HepG2 (cell line): ENCODE results near the gene PAQR5. TPM values are rescaled to one million over a fixed set of nuclear protein-coding genes. Genes with fewer than 3 reads are reported as not detected.

Experiments
- ATAC-seq: fragments of 200-7000 bp; cut with Tn5 transposase; 3 replicates; pipeline ENCODE4 v1.9.1; 2020; ENCODE audit warnings: mild to moderate bottlenecking, moderate library complexity
- BruUV-seq: library from RNA; stranded (reverse); fragments of 400-500 nt; replicated peaks from 2 replicates; lab custom pipeline; 2021; lab: Mats Ljungman, UMichigan
- CTCF ChIA-PET: fragments of 300-600 bp; formaldehyde crosslinking; extraction: SDS; loops from one replicate; lab custom pipeline; 2021; ENCODE audit warnings: low total read pairs, inconsistent platforms, low intra/inter-chr PET ratio; lab: Yijun Ruan, JAX
- POLR2A ChIA-PET: fragments of 350-600 bp; sonication (Branson Sonifier 250); formaldehyde crosslinking; loops from one replicate; lab custom pipeline; 2020; ENCODE audit warnings: antibody characterized with exemption, inconsistent platforms; lab: Yijun Ruan, JAX
- DNase-seq: peaks from one replicate; pipeline ENCODE4 v3.0.0-alpha.2; 2015; ENCODE audit warnings: low spot score
- FAIRE-seq: peaks from 3 replicates; lab custom pipeline; 2011; peaks lifted over from hg19 to GRCh38; lab: Jason Lieb, UNC
- H2AFZ ChIP-seq: one replicate; pipeline ENCODE4 v1.6.1; 2011; ENCODE audit warnings: low read length, inconsistent platforms
- H3K27ac ChIP-seq: fragments of 300-600 bp; 3 replicates; pipeline ENCODE4 v1.8.0; 2011; ENCODE audit warnings: mixed run types, mild to moderate bottlenecking, mixed read lengths, low read length, inconsistent platforms; ENCODE audit not compliant: insufficient read depth; ENCODE audit errors: extremely low read length
- H3K27me3 ChIP-seq, 2 experiments: fragments of 200-600 bp in 1 of 2; 2 replicates in 1 of 2; 3 replicates in 1 of 2; pipeline versions ENCODE4 v1.6.0 to v1.8.0; 2011; ENCODE audit warnings: low read length in 2 of 2, mild to moderate bottlenecking in 2 of 2, moderate library complexity in 2 of 2, inconsistent platforms in 1 of 2; ENCODE audit not compliant: insufficient read depth in 2 of 2, control insufficient read depth in 1 of 2
- H3K36me3 ChIP-seq, 2 experiments: fragments of 200-600 bp in 1 of 2; replicated peaks in 1 of 2; 2 replicates in 1 of 2; 3 replicates in 1 of 2; pipeline versions ENCODE4 v1.5.1 to v1.8.0; 2011; ENCODE audit warnings: low read length in 2 of 2, inconsistent platforms in 1 of 2; ENCODE audit not compliant: insufficient read depth in 2 of 2, control insufficient read depth in 1 of 2
- H3K4me1 ChIP-seq: 2 replicates; pipeline ENCODE4 v1.5.1; 2012; ENCODE audit warnings: low read length, inconsistent platforms; ENCODE audit not compliant: insufficient read depth
- H3K4me2 ChIP-seq: 2 replicates; pipeline ENCODE4 v1.6.0; 2011; ENCODE audit warnings: low read depth, low read length, inconsistent platforms
- H3K4me3 ChIP-seq, 3 experiments: fragments of 200-600 bp in 1 of 3; sonication (generic), shearing (Covaris generic) in 1 of 3; replicated peaks in 1 of 3; 2 replicates each; pipeline ENCODE4 v1.5.1; 2011 to 2016; ENCODE audit warnings: low read length in 3 of 3, inconsistent platforms in 2 of 3, low read depth in 2 of 3, mild to moderate bottlenecking in 2 of 3, control low read depth in 1 of 3, mixed read lengths in 1 of 3; ENCODE audit not compliant: insufficient read depth in 1 of 3
- H3K79me2 ChIP-seq: one replicate; pipeline ENCODE4 v1.6.1; 2011; ENCODE audit warnings: low read length, inconsistent platforms; ENCODE audit not compliant: insufficient read depth
- H3K9ac ChIP-seq: 2 replicates; pipeline ENCODE4 v1.6.0; 2011; ENCODE audit warnings: mild to moderate bottlenecking, low read depth, low read length, inconsistent platforms; ENCODE audit not compliant: insufficient read depth
- H3K9me3 ChIP-seq: 2 replicates; pipeline ENCODE4 v1.5.1; 2012; ENCODE audit warnings: mild to moderate bottlenecking, low read length
- H4K20me1 ChIP-seq: 2 replicates; pipeline ENCODE4 v1.6.0; 2011; ENCODE audit warnings: inconsistent platforms, mild to moderate bottlenecking, low read length, moderate library complexity; ENCODE audit not compliant: insufficient read depth
- ARNT2 ChIP-seq: sonication (generic); formaldehyde crosslinking; IDR thresholded peaks from 2 replicates; pipeline ENCODE4 v1.8.0; 2022; ENCODE audit warnings: mild to moderate bottlenecking, low read depth, missing genetic modification reagents, moderate library complexity
- CBX2 ChIP-seq, 2 experiments: fragments of 200-600 bp in 1 of 2; sonication (generic); formaldehyde crosslinking in 1 of 2; IDR thresholded peaks; 2 replicates each; pipeline versions ENCODE4 v1.7.0 to v1.8.1; 2018 to 2022; ENCODE audit warnings: low read depth in 2 of 2, low read length in 1 of 2, mild to moderate bottlenecking in 1 of 2, missing genetic modification reagents in 1 of 2
- HCFC1 ChIP-seq: fragments of 150-350 bp; IDR thresholded peaks from 2 replicates; pipeline ENCODE4 v1.6.1; 2014; ENCODE audit warnings: low read depth, low read length
- HDAC6 ChIP-seq: fragments of 200-600 bp; sonication (generic); IDR thresholded peaks from 2 replicates; pipeline ENCODE4 v1.7.0; 2017; ENCODE audit warnings: mild to moderate bottlenecking, antibody characterized with exemption, low read length, low read depth
- HOXA7 ChIP-seq: sonication (generic); formaldehyde crosslinking; IDR thresholded peaks from 2 replicates; pipeline ENCODE4 v1.8.1; 2022; ENCODE audit warnings: mild to moderate bottlenecking, missing genetic modification reagents, moderate library complexity
- IKZF1 ChIP-seq: fragments of 450-650 bp; IDR thresholded peaks from 2 replicates; pipeline ENCODE4 v1.7.1; 2016
- KLF12 ChIP-seq: sonication (generic); formaldehyde crosslinking; IDR thresholded peaks from 2 replicates; pipeline ENCODE4 v1.4.0; 2020; ENCODE audit warnings: missing genetic modification reagents, borderline replicate concordance
- MEIS1 ChIP-seq: sonication (generic); formaldehyde crosslinking; IDR thresholded peaks from 2 replicates; pipeline ENCODE4 v1.9.0; 2021; ENCODE audit warnings: mild to moderate bottlenecking, missing genetic modification reagents, moderate library complexity, borderline replicate concordance
- NFE2 ChIP-seq: sonication (generic); formaldehyde crosslinking; IDR thresholded peaks from 2 replicates; pipeline ENCODE4 v1.4.0; 2020; ENCODE audit warnings: missing genetic modification reagents
- SAP130 ChIP-seq: IDR thresholded peaks from 2 replicates; pipeline ENCODE4 v1.6.1; 2016; ENCODE audit warnings: low read depth
- STAG1 ChIP-seq: sonication (generic); formaldehyde crosslinking; IDR thresholded peaks from 2 replicates; pipeline ENCODE4 v1.4.0; 2020; ENCODE audit warnings: missing genetic modification reagents
- TCF7L2 ChIP-seq: IDR thresholded peaks from 2 replicates; pipeline ENCODE4 v1.6.1; 2011; ENCODE audit warnings: mild to moderate bottlenecking, low read depth, low read length, moderate library complexity
- ZNF143 ChIP-seq: sonication (generic); formaldehyde crosslinking; IDR thresholded peaks from 2 replicates; pipeline ENCODE4 v1.4.0; 2020; ENCODE audit warnings: missing genetic modification reagents
- ZNF205 ChIP-seq: IDR thresholded peaks from 2 replicates; pipeline ENCODE4 v1.6.1; 2018; ENCODE audit warnings: missing biosample characterization, missing genetic modification reagents
- ZNF326 ChIP-seq: sonication (generic); formaldehyde crosslinking; IDR thresholded peaks from 2 replicates; pipeline ENCODE4 v1.4.0; 2020; ENCODE audit warnings: missing genetic modification reagents, borderline replicate concordance
- WGBS: methylation state at CpG from one replicate; pipeline ENCODE4 v1.1.6; 2017; ENCODE audit warnings: low lambda C conversion rate; 5-methylcytosine and 5-hydroxymethylcytosine counted together
- in situ Hi-C: cut with HindIII; loops from 2 replicates; pipeline ENCODE4 v1.10.0; 2017; ENCODE audit warnings: low pct_unique_long_range_greater_than_20kb; ENCODE audit not compliant: extremely low pct_ligation_motif_present
- intact Hi-C: fragments of 100-400 bp; cut with micrococcal nuclease; formaldehyde crosslinking; loops from one replicate; pipeline ENCODE4 v1.10.0; 2022; ENCODE audit not compliant: unreplicated experiment
- polyA plus RNA-seq, 8 experiments: library from polyadenylated mRNA; depleted of rRNA in 3 of 8; stranded (reverse) in 7 of 8; unstranded in 1 of 8; fragments of >200 nt; fragmentation: Illumina TruSeq in 4 of 8; extraction: Trizol in 4 of 8; gene quantifications; 2 replicates each; pipeline versions ENCODE4 v1.2.1 to v1.2.3, GENCODE V29; 2011 to 2016; ENCODE audit warnings: low read depth in 4 of 8, missing spikeins in 1 of 8, mixed read lengths in 1 of 8; ENCODE audit not compliant: insufficient read depth in 1 of 8
- total RNA-seq, 5 experiments: library from RNA; depleted of rRNA; stranded (reverse); fragments of >200 nt; fragmentation: Illumina TruSeq; extraction: Trizol; gene quantifications; 2 replicates each; pipeline ENCODE4 v1.2.3, GENCODE V29; 2016; ENCODE audit warnings: low read depth in 1 of 5
- TF ChIP-seq, protein P1 (sequence below): sonication (generic); formaldehyde crosslinking; IDR thresholded peaks from 2 replicates; pipeline ENCODE4 v1.4.0; 2020; ENCODE audit warnings: mild to moderate bottlenecking, missing genetic modification reagents

The PAQR5 gene
- total and polyA plus RNA-seq, 2 of the 13 experiments (the other 11 are each of a cell fraction or from before 2014, with no cell fraction given), result 0.53 to 1.3 TPM

DNA sequence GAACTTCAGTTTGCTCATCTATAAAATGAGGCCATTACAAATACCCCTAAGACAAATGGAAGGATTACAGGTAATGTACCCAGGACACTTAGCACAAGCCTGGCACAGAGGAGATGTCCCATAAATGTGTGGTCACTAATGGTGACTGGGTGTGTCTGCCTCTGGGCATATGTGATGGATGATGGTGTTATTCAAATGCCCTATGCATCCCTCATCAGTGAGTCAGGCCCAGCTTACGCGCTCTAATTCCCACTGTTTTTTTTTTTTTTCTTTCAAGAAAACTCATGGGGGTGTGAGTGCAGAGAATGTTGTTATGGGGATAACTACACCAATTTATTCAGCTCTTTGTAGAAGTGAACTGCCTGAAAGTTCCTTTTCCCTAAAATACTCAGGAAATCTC, 91.9 kb downstream of the PAQR5 start (continued):
- TF ChIP-seq KLF12 (CRISPR knock-in tag), result no peak
- TF ChIP-seq HCFC1, result no peak
- TF ChIP-seq ZNF205 (CRISPR knock-in tag), result no peak

DNA sequence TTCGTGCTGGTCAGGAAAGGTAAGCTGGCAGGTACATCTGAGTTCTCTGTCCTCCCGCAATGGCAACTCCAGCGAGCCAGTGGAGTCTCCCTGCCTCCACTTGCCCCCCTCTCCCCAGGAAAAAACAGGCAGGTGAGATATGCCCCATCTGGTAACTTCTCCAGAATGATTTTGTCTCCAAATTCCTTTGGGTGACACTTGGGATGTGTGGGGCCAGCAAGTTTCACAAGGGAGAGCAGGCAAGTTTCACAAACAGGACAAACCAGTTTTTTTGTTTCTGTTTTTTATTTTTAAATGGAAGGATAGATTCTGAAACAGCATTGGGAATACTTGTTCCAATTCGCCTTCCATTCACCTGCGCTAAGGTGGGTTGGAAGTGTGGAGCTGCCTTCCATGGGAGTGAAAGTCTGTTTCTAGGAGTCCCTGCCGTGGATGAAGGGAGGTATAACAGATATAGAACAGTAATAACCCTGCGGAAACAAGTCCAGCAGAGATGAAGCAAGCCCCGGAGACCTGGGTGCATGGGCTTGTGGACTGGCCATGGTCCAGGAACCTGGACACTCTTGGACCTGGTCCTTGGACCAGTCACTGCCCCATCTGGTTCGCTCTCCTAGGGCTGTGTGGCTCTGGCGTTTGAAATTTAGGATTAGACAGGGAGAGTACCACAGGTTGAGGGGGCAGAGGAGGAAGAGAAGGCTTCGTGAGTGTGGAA, 92.5 kb downstream of the PAQR5 start:
- H3K27me3 ChIP-seq, result peaks cover 2 to 22% of the 10 kb centered on the region in 2 experiments; a peak in 3 of 5 replicates
- no peak overlapping the region for H2AFZ ChIP-seq
- TF ChIP-seq STAG1 (CRISPR knock-in tag) (no peak), HDAC6 (no peak), MEIS1 (CRISPR knock-in tag) (no peak)
- TF ChIP-seq, all 625 proteins: peak for 0
- ATAC-seq, result no peak
- intact Hi-C loops, result loop anchor here (10.0 kb wide), 1 partner anchor 226 kb away; the partner anchor contains the start of gene GLCE
- H3K36me3 ChIP-seq, result no peaks in the 10 kb centered on the region
- H3K79me2 ChIP-seq, result no peaks in the 10 kb centered on the region
- BruUV-seq, result no TSS peak
- WGBS, result 52% methylated on average over 9 of the region's 11 CpGs
- peaks cover 26% of the 10 kb centered on the region for H3K4me1 ChIP-seq
- no peak overlapping the region for H3K4me3 ChIP-seq
- no peaks in the 10 kb centered on the region for H3K9me3 ChIP-seq
- POLR2A ChIA-PET, result no interaction called here
- H3K9ac ChIP-seq, result no peak overlapping the region
- H3K4me2 ChIP-seq, result no peak overlapping the region
- in situ Hi-C loops, result no loop called here
- no peak overlapping the region for H3K27ac ChIP-seq
- CTCF ChIA-PET, result no interaction called here
- FAIRE-seq, result no peak
- DNase-seq, result no peak
- H4K20me1 ChIP-seq, result no peaks in the 10 kb centered on the region

DNA sequence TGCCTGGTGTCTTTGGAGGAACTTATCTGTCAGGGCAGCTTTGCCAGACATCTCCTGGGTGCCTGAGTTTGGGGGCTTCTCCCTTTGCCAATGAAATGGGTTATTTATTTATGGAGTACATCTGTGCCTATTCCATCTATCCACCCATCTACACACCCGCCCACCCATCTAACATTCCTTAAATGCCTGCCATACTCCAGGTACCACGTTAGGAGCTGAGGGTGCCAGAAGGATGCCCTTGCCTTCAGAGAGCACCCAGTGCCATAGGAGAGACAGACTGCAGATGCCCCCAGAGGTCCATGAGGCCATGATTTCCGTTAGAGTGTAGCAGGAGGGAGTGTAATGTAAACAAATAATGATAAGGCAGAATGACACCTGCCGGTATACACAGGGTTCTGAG, 93.6 kb downstream of the PAQR5 start:
- Histone ChIP-seq H3K4me1 (peaks cover 26% of the 10 kb centered on the region), H3K27ac (no peak overlapping the region), H3K36me3 (no peaks in the 10 kb centered on the region), H3K27me3 (peaks cover 4 to 24% of the 10 kb centered on the region in 2 experiments; a peak in 4 of 5 replicates), H3K4me3 (no peak overlapping the region), H3K79me2 (no peaks in the 10 kb centered on the region), H2AFZ (no peak overlapping the region), H3K9ac (no peak overlapping the region), H3K4me2 (no peak overlapping the region), H3K9me3 (no peaks in the 10 kb centered on the region), H4K20me1 (no peaks in the 10 kb centered on the region)
- no peak for ATAC-seq
- CTCF ChIA-PET, result no interaction called here
- no TSS peak for BruUV-seq
- POLR2A ChIA-PET, result interaction anchor here (0.6 kb wide), 1 partner anchor 59 kb away, joined by 3 read pairs; no protein-coding TSS in a partner anchor
- intact Hi-C loops, result loop anchor here (10.0 kb wide), 1 partner anchor 228 kb away; the partner anchor contains the start of gene GLCE
- in situ Hi-C loops, result no loop called here
- FAIRE-seq, result no peak
- 10% methylated on average over 4 of the region's 4 CpGs for WGBS
- no peak for DNase-seq
- no peak for TF ChIP-seq ZNF326 (CRISPR knock-in tag)
- no peak for TF ChIP-seq CBX2 (IDR thresholded peaks at IDR 0.05; ENCODE audit: low read depth, low read length)
- TF ChIP-seq CBX2 (CRISPR knock-in tag; IDR thresholded peaks at IDR 0.05; ENCODE audit: low read depth), result no peak
- TF ChIP-seq, protein P1, sequence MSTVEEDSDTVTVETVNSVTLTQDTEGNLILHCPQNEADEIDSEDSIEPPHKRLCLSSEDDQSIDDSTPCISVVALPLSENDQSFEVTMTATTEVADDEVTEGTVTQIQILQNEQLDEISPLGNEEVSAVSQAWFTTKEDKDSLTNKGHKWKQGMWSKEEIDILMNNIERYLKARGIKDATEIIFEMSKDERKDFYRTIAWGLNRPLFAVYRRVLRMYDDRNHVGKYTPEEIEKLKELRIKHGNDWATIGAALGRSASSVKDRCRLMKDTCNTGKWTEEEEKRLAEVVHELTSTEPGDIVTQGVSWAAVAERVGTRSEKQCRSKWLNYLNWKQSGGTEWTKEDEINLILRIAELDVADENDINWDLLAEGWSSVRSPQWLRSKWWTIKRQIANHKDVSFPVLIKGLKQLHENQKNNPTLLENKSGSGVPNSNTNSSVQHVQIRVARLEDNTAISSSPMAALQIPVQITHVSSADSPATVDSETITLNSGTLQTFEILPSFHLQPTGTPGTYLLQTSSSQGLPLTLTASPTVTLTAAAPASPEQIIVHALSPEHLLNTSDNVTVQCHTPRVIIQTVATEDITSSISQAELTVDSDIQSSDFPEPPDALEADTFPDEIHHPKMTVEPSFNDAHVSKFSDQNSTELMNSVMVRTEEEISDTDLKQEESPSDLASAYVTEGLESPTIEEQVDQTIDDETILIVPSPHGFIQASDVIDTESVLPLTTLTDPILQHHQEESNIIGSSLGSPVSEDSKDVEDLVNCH (CRISPR knock-in tag), result no peak
- no peak for TF ChIP-seq HOXA7 (CRISPR knock-in tag)
- no peak for TF ChIP-seq TCF7L2
- TF ChIP-seq HCFC1, result no peak
- TF ChIP-seq SAP130 (CRISPR knock-in tag), result no peak
- no peak for TF ChIP-seq NFE2 (CRISPR knock-in tag)
- no peak for TF ChIP-seq ARNT2 (CRISPR knock-in tag)
- no peak for TF ChIP-seq IKZF1
- TF ChIP-seq ZNF143 (CRISPR knock-in tag), result no peak
